ENCODE data around the gene PIGS.
A peak's percentile ranks its signal among the peaks of the same experiment; 100 is the strongest.

GRCh38 chr17:28574526-28574925, 3.2 kb upstream of the PIGS start:
- TF ChIP-seq POLR2A (IDR thresholded peaks at IDR 0.05): no peak
- TF ChIP-seq CTCF (IDR thresholded peaks at IDR 0.05): peak in 1 of 6 experiments; percentile 17
